Liver (tissue), 9 donors: ENCODE measurements around the gene ALB. TPM values are rescaled to one million over a fixed set of nuclear protein-coding genes. Genes with fewer than 3 reads are reported as not detected.

Experiments used
- DNase-seq: peaks from one replicate; pipeline ENCODE4 v3.0.0-alpha.2; 2017; ENCODE audit warnings: low spot score
- H3K27ac ChIP-seq, 2 donors: one replicate each; pipeline ENCODE4 v1.7.0; 2013; ENCODE audit warnings: inconsistent platforms in 2 of 2, low read length in 2 of 2, control low read depth in 1 of 2, low read depth in 1 of 2, mild to moderate bottlenecking in 1 of 2
- H3K27me3 ChIP-seq, 4 donors: one replicate each; pipeline versions ENCODE4 v1.6.1 to v1.7.0; 2013; ENCODE audit warnings: low read length in 3 of 4, inconsistent platforms in 1 of 4, mild to moderate bottlenecking in 1 of 4, moderate library complexity in 1 of 4; ENCODE audit not compliant: control insufficient read depth in 4 of 4, insufficient read depth in 4 of 4
- H3K36me3 ChIP-seq, 4 donors: one replicate each; pipeline versions ENCODE4 v1.6.1 to v1.7.0; 2013; ENCODE audit warnings: low read length in 3 of 4, mild to moderate bottlenecking in 3 of 4, low read depth in 1 of 4, moderate library complexity in 1 of 4; ENCODE audit not compliant: control insufficient read depth in 4 of 4, insufficient read depth in 3 of 4
- H3K4me1 ChIP-seq, 4 donors: one replicate each; pipeline versions ENCODE4 v1.6.1 to v1.7.0; 2013; ENCODE audit warnings: low read length in 3 of 4, mild to moderate bottlenecking in 3 of 4, moderate library complexity in 1 of 4; ENCODE audit not compliant: control insufficient read depth in 4 of 4, insufficient read depth in 4 of 4
- H3K4me3 ChIP-seq, 3 donors: one replicate each; pipeline versions ENCODE4 v1.6.1 to v1.7.0; 2013; ENCODE audit warnings: low read length in 3 of 3, control low read depth in 1 of 3, low read depth in 1 of 3, mild to moderate bottlenecking in 1 of 3
- H3K9ac ChIP-seq, 2 donors: one replicate each; pipeline ENCODE4 v1.7.0; 2013; ENCODE audit warnings: low read length in 2 of 2, mild to moderate bottlenecking in 2 of 2, moderate library complexity in 2 of 2, control low read depth in 1 of 2, low read depth in 1 of 2
- H3K9me3 ChIP-seq, 4 donors: one replicate each; pipeline versions ENCODE4 v1.6.1 to v1.7.0; 2013; ENCODE audit warnings: low read length in 3 of 4; ENCODE audit not compliant: control insufficient read depth in 4 of 4
- EGR1 ChIP-seq, 2 donors: IDR thresholded peaks; 2 replicates each; pipeline ENCODE4 v1.6.1; 2016 to 2018; ENCODE audit warnings: antibody characterized with exemption in 2 of 2, low read depth in 2 of 2
- FOXA1 ChIP-seq: IDR thresholded peaks from 2 replicates; pipeline ENCODE4 v1.6.1; 2016; ENCODE audit warnings: antibody characterized with exemption
- FOXA2 ChIP-seq: IDR thresholded peaks from 2 replicates; pipeline ENCODE4 v1.6.1; 2016; ENCODE audit warnings: antibody characterized with exemption
- GABPA ChIP-seq, 2 donors: IDR thresholded peaks in 1 of 2; conservative IDR thresholded peaks in 1 of 2; 2 replicates each; pipeline ENCODE4 v1.6.1; 2016; ENCODE audit warnings: antibody characterized with exemption in 2 of 2, mild to moderate bottlenecking in 1 of 2, moderate library complexity in 1 of 2
- HNF4A ChIP-seq, 2 donors: conservative IDR thresholded peaks; 2 replicates each; pipeline ENCODE4 v1.6.1; 2016; ENCODE audit warnings: antibody characterized with exemption in 2 of 2, mild to moderate bottlenecking in 2 of 2
- MAX ChIP-seq: IDR thresholded peaks from 2 replicates; pipeline ENCODE4 v1.6.1; 2016; ENCODE audit warnings: antibody characterized with exemption
- NR2F2 ChIP-seq: IDR thresholded peaks from 2 replicates; pipeline ENCODE4 v1.6.1; 2016; ENCODE audit warnings: antibody characterized with exemption
- RAD21 ChIP-seq, 2 donors: IDR thresholded peaks; 2 replicates each; pipeline ENCODE4 v1.6.1; 2016; ENCODE audit warnings: antibody characterized with exemption in 2 of 2, mild to moderate bottlenecking in 2 of 2
- REST ChIP-seq: IDR thresholded peaks from 2 replicates; pipeline ENCODE4 v1.6.1; 2016; ENCODE audit warnings: antibody characterized with exemption, mild to moderate bottlenecking
- RXRA ChIP-seq, 2 donors: IDR thresholded peaks; 2 replicates each; pipeline ENCODE4 v1.6.1; 2017 to 2018; ENCODE audit warnings: antibody characterized with exemption in 2 of 2, mild to moderate bottlenecking in 1 of 2
- TAF1 ChIP-seq: conservative IDR thresholded peaks from 2 replicates; pipeline ENCODE4 v1.6.1; 2016; ENCODE audit warnings: antibody characterized with exemption, mild to moderate bottlenecking
- YY1 ChIP-seq: IDR thresholded peaks from 2 replicates; pipeline ENCODE4 v1.6.1; 2016; ENCODE audit warnings: antibody characterized with exemption, mild to moderate bottlenecking
- WGBS: extraction: QIAGEN DNeasy Blood & Tissue Kit; methylation state at CpG from one replicate; pipeline ENCODE4 v1.1.7; 2013; 5-methylcytosine and 5-hydroxymethylcytosine counted together
- polyA plus RNA-seq, 2 donors: library from polyadenylated mRNA; stranded (reverse) in 1 of 2; unstranded in 1 of 2; fragments of 200-250 nt in 1 of 2; fragments of >200 nt in 1 of 2; fragmentation: Nextera tagmentation in 1 of 2; extraction: Ambion mirVana in 1 of 2; gene quantifications; one replicate each; pipeline versions ENCODE4 v1.2.1 to v1.2.3, GENCODE V29; 2013 to 2015
- total RNA-seq, 2 donors: library from RNA; depleted of rRNA; stranded (reverse); fragments of >200 nt; gene quantifications; one replicate each; pipeline ENCODE4 v1.2.3, GENCODE V29; 2014
- TF ChIP-seq, protein P1 (sequence below): fragments of 150-350 bp; IDR thresholded peaks from 2 replicates; pipeline ENCODE4 v1.5.1; 2017; ENCODE audit warnings: improper control_type of control experiment, low read depth, low read length; ENCODE audit not compliant: missing input control
- donor health status: healthy.
- donor health status: healthy.
- donor health status: healthy.
- donor health status: healthy.
- donor health status: healthy.

Gene ALB
- total and polyA plus RNA-seq, 4 donors: 33,161 to 59,987 (median 35,513) TPM

GRCh38 chr4:73429118-73429517, 25.0 kb downstream of the ALB start:
- no peak overlapping the region for H3K27ac ChIP-seq
- no peaks in the 10 kb centered on the region for H3K36me3 ChIP-seq
- TF ChIP-seq GABPA (IDR thresholded peaks at IDR 0.05 in 1 of 2, conservative IDR thresholded peaks at IDR 0.05 in 1 of 2) (no peak), FOXA2 (no peak)
- H3K4me3 ChIP-seq: no peak overlapping the region
- no peak for DNase-seq
- no peak overlapping the region for H3K9ac ChIP-seq
- WGBS: 91% methylated on average over 2 of the region's 2 CpGs
- peaks cover 3 to 29% (median 21%) of the 10 kb centered on the region in 4 donors for H3K4me1 ChIP-seq
- H3K9me3 ChIP-seq: no peaks in the 10 kb centered on the region
- H3K27me3 ChIP-seq: no peaks in the 10 kb centered on the region

DNA sequence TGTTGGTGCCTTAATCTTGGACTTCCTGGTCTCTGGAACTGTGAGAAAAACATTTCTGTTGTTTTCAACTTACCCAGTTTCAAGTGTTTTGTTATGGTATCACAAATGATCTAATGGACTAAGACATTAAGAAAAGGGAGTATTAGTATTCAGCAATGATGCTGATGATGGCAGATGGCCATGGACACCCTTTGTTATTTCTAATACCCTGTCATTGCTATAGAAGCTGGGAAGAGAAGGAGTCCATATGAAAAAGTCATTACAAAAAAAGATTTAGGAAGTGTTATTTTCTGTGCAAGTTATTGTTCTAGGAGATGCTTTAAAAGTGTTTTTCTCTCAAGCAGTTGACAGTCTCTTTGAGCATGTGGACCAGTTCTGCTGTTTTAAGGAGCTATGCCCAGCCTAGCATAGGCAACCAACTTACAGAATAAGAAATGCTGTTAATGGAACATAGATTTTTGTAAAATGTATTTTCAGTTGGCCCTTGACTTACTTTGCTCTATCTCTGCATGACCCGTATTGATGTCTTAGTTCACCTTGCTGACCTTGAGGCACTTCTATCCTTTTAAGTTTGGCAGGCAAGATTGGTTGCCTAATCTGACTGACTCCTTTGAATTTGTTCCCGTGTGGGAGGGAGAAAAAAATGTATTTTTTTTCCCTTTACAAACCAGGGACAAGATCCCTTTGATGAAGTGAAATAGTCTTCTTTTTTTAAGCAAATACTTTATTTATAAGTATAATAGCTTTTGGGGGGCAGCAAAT, 25.9 kb downstream of the ALB start:
- DNase-seq: no peak
- no peak for TF ChIP-seq REST
- TF ChIP-seq HNF4A (conservative IDR thresholded peaks at IDR 0.05): peak; percentile 32 to 35
- no peak for TF ChIP-seq TAF1
- TF ChIP-seq RAD21 (IDR thresholded peaks at IDR 0.05): no peak
- no peak for TF ChIP-seq EGR1 (IDR thresholded peaks at IDR 0.05; ENCODE audit: low read depth in 2 of 2)
- TF ChIP-seq, protein P1, sequence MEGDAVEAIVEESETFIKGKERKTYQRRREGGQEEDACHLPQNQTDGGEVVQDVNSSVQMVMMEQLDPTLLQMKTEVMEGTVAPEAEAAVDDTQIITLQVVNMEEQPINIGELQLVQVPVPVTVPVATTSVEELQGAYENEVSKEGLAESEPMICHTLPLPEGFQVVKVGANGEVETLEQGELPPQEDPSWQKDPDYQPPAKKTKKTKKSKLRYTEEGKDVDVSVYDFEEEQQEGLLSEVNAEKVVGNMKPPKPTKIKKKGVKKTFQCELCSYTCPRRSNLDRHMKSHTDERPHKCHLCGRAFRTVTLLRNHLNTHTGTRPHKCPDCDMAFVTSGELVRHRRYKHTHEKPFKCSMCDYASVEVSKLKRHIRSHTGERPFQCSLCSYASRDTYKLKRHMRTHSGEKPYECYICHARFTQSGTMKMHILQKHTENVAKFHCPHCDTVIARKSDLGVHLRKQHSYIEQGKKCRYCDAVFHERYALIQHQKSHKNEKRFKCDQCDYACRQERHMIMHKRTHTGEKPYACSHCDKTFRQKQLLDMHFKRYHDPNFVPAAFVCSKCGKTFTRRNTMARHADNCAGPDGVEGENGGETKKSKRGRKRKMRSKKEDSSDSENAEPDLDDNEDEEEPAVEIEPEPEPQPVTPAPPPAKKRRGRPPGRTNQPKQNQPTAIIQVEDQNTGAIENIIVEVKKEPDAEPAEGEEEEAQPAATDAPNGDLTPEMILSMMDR: no peak
- no peak for TF ChIP-seq FOXA1
- TF ChIP-seq NR2F2: no peak
- no peak for TF ChIP-seq MAX
- no peak for TF ChIP-seq YY1
- TF ChIP-seq GABPA (IDR thresholded peaks at IDR 0.05 in 1 of 2, conservative IDR thresholded peaks at IDR 0.05 in 1 of 2): no peak
- peak; percentile 20 to 28 for TF ChIP-seq RXRA (IDR thresholded peaks at IDR 0.05)
- Histone ChIP-seq H3K27ac (no peak overlapping the region), H3K4me3 (no peak overlapping the region), H3K27me3 (no peaks in the 10 kb centered on the region), H3K36me3 (no peaks in the 10 kb centered on the region), H3K4me1 (peaks cover 3 to 29% (median 22%) of the 10 kb centered on the region in 4 donors), H3K9ac (no peak overlapping the region), H3K9me3 (no peaks in the 10 kb centered on the region)
- WGBS: 28% methylated on average over 2 of the region's 2 CpGs
